ENCODE data around the gene FAM117A.

FAM117A gene

GRCh38 chr17:49715717-49716279 lies 48.1 kb downstream of the FAM117A start:
- Histone ChIP-seq H3K9ac (ENCODE audit: low read depth, low read length) (no peak overlapping the region), H3K4me2 (ENCODE audit: low read length) (no peak overlapping the region), H3K4me1 (ENCODE audit: control insufficient read depth, insufficient read depth, low read length) (peaks cover 12% of the 10 kb centered on the region), H3K36me3 (ENCODE audit: insufficient read depth, low read length) (no peaks in the 10 kb centered on the region), H3K27me3 (ENCODE audit: control insufficient read depth, insufficient read depth, low read length) (no peaks in the 10 kb centered on the region), H3K9me3 (replicated peaks; ENCODE audit: low read length) (no peaks in the 10 kb centered on the region), H3K4me3 (ENCODE audit: low read length) (no peak overlapping the region)

- no peak overlapping the region for H3K9ac ChIP-seq (ENCODE audit: low read depth, low read length)
- H3K36me3 ChIP-seq (ENCODE audit: insufficient read depth, low read length), result no peaks in the 10 kb centered on the region
- no peak overlapping the region for H3K4me3 ChIP-seq (ENCODE audit: low read length)
- H3K27me3 ChIP-seq (ENCODE audit: control insufficient read depth, insufficient read depth, low read length), result no peaks in the 10 kb centered on the region
- H3K9me3 ChIP-seq (replicated peaks; ENCODE audit: low read length), result no peaks in the 10 kb centered on the region
- H3K4me1 ChIP-seq (ENCODE audit: control insufficient read depth, insufficient read depth, low read length), result peaks cover 12% of the 10 kb centered on the region
- H3K4me2 ChIP-seq (ENCODE audit: low read length), result no peak overlapping the region
Measured at GRCh38 chr17:49715216-49715615, 48.7 kb downstream of the FAM117A start.

- Histone ChIP-seq H3K27me3 (ENCODE audit: control insufficient read depth, insufficient read depth, low read length) (no peaks in the 10 kb centered on the region), H3K4me3 (ENCODE audit: low read length) (peak overlapping the region; percentile 75), H3K9me3 (replicated peaks; ENCODE audit: low read length) (no peaks in the 10 kb centered on the region), H3K36me3 (ENCODE audit: insufficient read depth, low read length) (peaks cover 24% of the 10 kb centered on the region), H3K4me2 (ENCODE audit: low read length) (peak overlapping the region; percentile 83), H3K9ac (ENCODE audit: low read depth, low read length) (peak overlapping the region; percentile 94), H3K4me1 (ENCODE audit: control insufficient read depth, insufficient read depth, low read length) (peaks cover 18% of the 10 kb centered on the region)
Measured at GRCh38 chr17:49708515-49709183, 55.3 kb downstream of the FAM117A start.

- peak within 1 kb of the TSS; percentile 94 for H3K9ac ChIP-seq (ENCODE audit: low read depth, low read length)
- peak within 1 kb of the TSS; percentile 83 for H3K4me2 ChIP-seq (ENCODE audit: low read length)
- H3K27me3 ChIP-seq (ENCODE audit: control insufficient read depth, insufficient read depth, low read length), result no peaks in the 10 kb centered on the region
- peak within 1 kb of the TSS; percentile 75 for H3K4me3 ChIP-seq (ENCODE audit: low read length)
- H3K36me3 ChIP-seq (ENCODE audit: insufficient read depth, low read length), result peaks cover 32% of the 10 kb centered on the region
- H3K4me1 ChIP-seq (ENCODE audit: control insufficient read depth, insufficient read depth, low read length), result peaks cover 18% of the 10 kb centered on the region
- no peaks in the 10 kb centered on the region for H3K9me3 ChIP-seq (replicated peaks; ENCODE audit: low read length)
Measured at GRCh38 chr17:49707608-49708514, 56.1 kb downstream of the FAM117A start, which contains the start of gene SLC35B1. Gene SLC35B1 (minus strand): TSS chr17:49707964. CDS start chr17:49707833, 131 bp downstream.

GRCh38 chr17:49707246-49707607 lies 56.7 kb downstream of the FAM117A start:
- Histone ChIP-seq H3K4me3 (ENCODE audit: low read length) (peak overlapping the region; percentile 75), H3K4me1 (ENCODE audit: control insufficient read depth, insufficient read depth, low read length) (peaks cover 18% of the 10 kb centered on the region), H3K27me3 (ENCODE audit: control insufficient read depth, insufficient read depth, low read length) (no peaks in the 10 kb centered on the region), H3K4me2 (ENCODE audit: low read length) (peak overlapping the region; percentile 83), H3K36me3 (ENCODE audit: insufficient read depth, low read length) (peaks cover 35% of the 10 kb centered on the region), H3K9me3 (replicated peaks; ENCODE audit: low read length) (no peaks in the 10 kb centered on the region), H3K9ac (ENCODE audit: low read depth, low read length) (peak overlapping the region; percentile 94)

- Histone ChIP-seq H3K9ac (ENCODE audit: low read depth, low read length) (no peak overlapping the region), H3K4me2 (ENCODE audit: low read length) (no peak overlapping the region), H3K4me1 (ENCODE audit: control insufficient read depth, insufficient read depth, low read length) (peaks cover 18% of the 10 kb centered on the region), H3K9me3 (replicated peaks; ENCODE audit: low read length) (no peaks in the 10 kb centered on the region), H3K27me3 (ENCODE audit: control insufficient read depth, insufficient read depth, low read length) (no peaks in the 10 kb centered on the region), H3K4me3 (ENCODE audit: low read length) (no peak overlapping the region), H3K36me3 (ENCODE audit: insufficient read depth, low read length) (peaks cover 53% of the 10 kb centered on the region)
Measured at GRCh38 chr17:49705254-49705653, 58.7 kb downstream of the FAM117A start.

- Histone ChIP-seq H3K4me2 (ENCODE audit: low read length) (no peak overlapping the region), H3K9me3 (replicated peaks; ENCODE audit: low read length) (no peaks in the 10 kb centered on the region), H3K9ac (ENCODE audit: low read depth, low read length) (no peak overlapping the region), H3K27me3 (ENCODE audit: control insufficient read depth, insufficient read depth, low read length) (no peaks in the 10 kb centered on the region), H3K4me3 (ENCODE audit: low read length) (no peak overlapping the region), H3K4me1 (ENCODE audit: control insufficient read depth, insufficient read depth, low read length) (peaks cover 12% of the 10 kb centered on the region), H3K36me3 (ENCODE audit: insufficient read depth, low read length) (peaks cover 60% of the 10 kb centered on the region)
Measured at GRCh38 chr17:49703557-49704277, 60.2 kb downstream of the FAM117A start.

GRCh38 chr17:49700960-49701359 lies 63.0 kb downstream of the FAM117A start:
- peaks cover 4% of the 10 kb centered on the region for H3K4me1 ChIP-seq (ENCODE audit: control insufficient read depth, insufficient read depth, low read length)
- H3K4me3 ChIP-seq (ENCODE audit: low read length), result no peak overlapping the region
- no peaks in the 10 kb centered on the region for H3K9me3 ChIP-seq (replicated peaks; ENCODE audit: low read length)
- H3K27me3 ChIP-seq (ENCODE audit: control insufficient read depth, insufficient read depth, low read length), result no peaks in the 10 kb centered on the region
- H3K36me3 ChIP-seq (ENCODE audit: insufficient read depth, low read length), result peaks cover 58% of the 10 kb centered on the region
- no peak overlapping the region for H3K9ac ChIP-seq (ENCODE audit: low read depth, low read length)
- H3K4me2 ChIP-seq (ENCODE audit: low read length), result no peak overlapping the region

- Histone ChIP-seq H3K9me3 (replicated peaks; ENCODE audit: low read length) (no peaks in the 10 kb centered on the region), H3K4me1 (ENCODE audit: control insufficient read depth, insufficient read depth, low read length) (peaks cover 4% of the 10 kb centered on the region), H3K4me2 (ENCODE audit: low read length) (no peak overlapping the region), H3K9ac (ENCODE audit: low read depth, low read length) (no peak overlapping the region), H3K36me3 (ENCODE audit: insufficient read depth, low read length) (peaks cover 50% of the 10 kb centered on the region), H3K4me3 (ENCODE audit: low read length) (no peak overlapping the region), H3K27me3 (ENCODE audit: control insufficient read depth, insufficient read depth, low read length) (no peaks in the 10 kb centered on the region)
Measured at GRCh38 chr17:49699966-49700575, 63.9 kb downstream of the FAM117A start.

GRCh38 chr17:49698005-49698404 lies 65.9 kb downstream of the FAM117A start:
- Histone ChIP-seq H3K4me2 (ENCODE audit: low read length) (no peak overlapping the region), H3K27me3 (ENCODE audit: control insufficient read depth, insufficient read depth, low read length) (no peaks in the 10 kb centered on the region), H3K9me3 (replicated peaks; ENCODE audit: low read length) (no peaks in the 10 kb centered on the region), H3K9ac (ENCODE audit: low read depth, low read length) (no peak overlapping the region), H3K4me1 (ENCODE audit: control insufficient read depth, insufficient read depth, low read length) (peaks cover 4% of the 10 kb centered on the region), H3K4me3 (ENCODE audit: low read length) (no peak overlapping the region), H3K36me3 (ENCODE audit: insufficient read depth, low read length) (peaks cover 29% of the 10 kb centered on the region)

Measured in skeletal muscle satellite cell (primary cell).